T-helper 2 cell treated with Interferon-gamma antibody and Interleukin-4, amounts not matched to agents 100 ng/mL and 5 ng/mL, for 36 hours (primary cell): ENCODE data around the gene KCNAB2. TPM values are rescaled to one million over a fixed set of nuclear protein-coding genes. Genes with fewer than 3 reads are reported as not detected.

Experiments
- intact Hi-C: fragments of 100-400 bp; cut with micrococcal nuclease; formaldehyde crosslinking; loops from one replicate; pipeline ENCODE4 v1.15.1; 2023
- total RNA-seq: library from RNA; stranded (reverse); gene quantifications from 2 replicates; pipeline ENCODE4 v1.2.3, GENCODE V29; 2022

Gene KCNAB2
- total RNA-seq, 1 donor from 2014 or later = 321 TPM

- intact Hi-C loops = loop anchor here (2.0 kb wide), 1 partner anchor 23 kb away; no protein-coding TSS in a partner anchor
Measured at GRCh38 chr1:6126028-6126427, 80.3 kb downstream of the KCNAB2 start.

GRCh38 chr1:6126521-6127067, 80.9 kb downstream of the KCNAB2 start:
- intact Hi-C loops = loop anchor here (2.0 kb wide), 1 partner anchor 22 kb away; no protein-coding TSS in a partner anchor

- intact Hi-C loops = loop anchor here (2.0 kb wide), 1 partner anchor 21 kb away; no protein-coding TSS in a partner anchor
Measured at GRCh38 chr1:6127587-6128163, 82.0 kb downstream of the KCNAB2 start.

- intact Hi-C loops = no loop called here
Measured at GRCh38 chr1:6128276-6129081, 82.8 kb downstream of the KCNAB2 start.

GRCh38 chr1:6129313-6129712, 83.6 kb downstream of the KCNAB2 start:
- intact Hi-C loops = no loop called here

- intact Hi-C loops = no loop called here
Measured at GRCh38 chr1:6130036-6130435, 84.3 kb downstream of the KCNAB2 start.

- intact Hi-C loops = no loop called here
Measured at GRCh38 chr1:6130596-6130995, 84.9 kb downstream of the KCNAB2 start.

GRCh38 chr1:6131561-6131960, 85.9 kb downstream of the KCNAB2 start:
- intact Hi-C loops = no loop called here

GRCh38 chr1:6133146-6133895, 87.6 kb downstream of the KCNAB2 start:
- intact Hi-C loops = no loop called here

GRCh38 chr1:6134206-6134605, 88.5 kb downstream of the KCNAB2 start:
- intact Hi-C loops = no loop called here

- intact Hi-C loops = no loop called here
Measured at GRCh38 chr1:6134741-6135510, 89.2 kb downstream of the KCNAB2 start.

- intact Hi-C loops = no loop called here
Measured at GRCh38 chr1:6136516-6137220, 91.0 kb downstream of the KCNAB2 start.

- intact Hi-C loops = no loop called here
Measured at GRCh38 chr1:6137758-6138157, 92.1 kb downstream of the KCNAB2 start.

GRCh38 chr1:6140413-6140812, 94.7 kb downstream of the KCNAB2 start:
- intact Hi-C loops = no loop called here

- intact Hi-C loops = no loop called here
Measured at GRCh38 chr1:6141592-6141991, 95.9 kb downstream of the KCNAB2 start.

- intact Hi-C loops = no loop called here
Measured at GRCh38 chr1:6142036-6142621, 96.4 kb downstream of the KCNAB2 start.

- intact Hi-C loops = no loop called here
Measured at GRCh38 chr1:6142734-6143133, 97.0 kb downstream of the KCNAB2 start.

GRCh38 chr1:6143395-6143794, 97.7 kb downstream of the KCNAB2 start:
- intact Hi-C loops = no loop called here

- intact Hi-C loops = no loop called here
Measured at GRCh38 chr1:6144175-6144574, 98.5 kb downstream of the KCNAB2 start.
